ENCODE data around the gene TPM1.

The TPM1 gene

DNA sequence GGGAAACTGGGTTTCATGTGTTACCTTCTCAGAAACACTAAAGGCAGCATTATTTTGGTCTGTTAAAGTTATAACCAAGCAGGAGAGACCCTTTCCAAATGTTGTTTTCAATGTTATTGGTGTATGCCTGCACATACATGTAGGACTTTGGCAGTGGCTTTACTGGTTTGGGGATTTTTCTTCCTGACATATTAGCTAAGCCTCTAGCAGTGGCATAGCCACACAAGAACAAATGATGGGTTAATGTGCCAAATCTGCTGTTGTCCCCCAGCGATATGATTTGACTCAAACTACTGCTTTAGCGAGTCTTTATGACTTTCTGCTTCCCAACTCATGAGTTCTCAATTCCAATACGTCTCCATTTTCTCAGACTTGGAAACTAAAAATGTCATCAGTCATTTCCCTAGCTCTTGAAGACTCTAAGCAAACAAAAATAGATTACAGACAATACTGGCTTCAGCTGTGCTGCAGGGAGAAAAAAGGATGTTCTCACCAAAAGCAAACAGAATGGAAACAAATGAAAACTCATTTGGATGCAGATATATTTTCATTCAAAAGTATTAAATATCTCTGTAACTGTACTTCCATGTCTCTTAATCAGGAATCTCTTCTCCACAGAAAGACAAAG lies 29.6 kb downstream of the TPM1 start:
- CTCF ChIA-PET = interaction anchor here (1.1 kb wide), 1 partner anchor 24 kb away, joined by 4 read pairs; no protein-coding TSS in a partner anchor

DNA sequence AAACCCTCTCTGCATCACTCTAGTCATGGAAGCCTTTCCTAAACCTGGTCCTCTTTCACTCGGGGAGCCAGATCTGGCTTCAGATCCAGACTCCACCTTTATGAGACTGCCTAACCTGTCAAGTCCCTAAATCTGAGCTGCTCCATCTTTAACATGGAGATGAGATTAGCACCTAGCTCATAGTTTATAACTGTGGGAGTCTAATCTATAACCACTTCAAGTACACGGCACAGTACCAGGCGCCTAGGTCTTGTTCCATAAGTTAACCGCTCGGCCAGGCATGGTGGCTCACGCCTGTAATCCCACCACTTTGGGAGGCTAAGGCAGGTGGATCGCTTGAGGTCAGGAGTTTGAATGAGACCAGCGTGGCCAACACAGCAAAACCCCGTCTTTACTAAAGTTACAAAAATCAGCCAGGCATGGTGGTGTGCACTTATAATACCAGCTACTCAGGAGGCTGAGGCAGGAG lies 30.3 kb downstream of the TPM1 start:
- Histone ChIP-seq H3K4me1 (ENCODE audit: control extremely low read depth in 1 of 4, control insufficient read depth in 4 of 4, insufficient read depth in 4 of 4, low read length in 3 of 4) (peaks cover 0 to 11% (median 6%) of the 10 kb centered on the region in 4 experiments), H3K36me3 (ENCODE audit: control insufficient read depth in 4 of 4, insufficient read depth in 4 of 4, low read length in 3 of 4) (peaks cover 0 to 17% (median 1%) of the 10 kb centered on the region in 4 experiments), H3K9me3 (ENCODE audit: control extremely low read depth in 1 of 5, control insufficient read depth in 4 of 5, insufficient read depth in 2 of 5, low read depth in 1 of 5, low read length in 4 of 5) (no peaks in the 10 kb centered on the region), H3K27me3 (replicated peaks in 2 of 5; ENCODE audit: control insufficient read depth in 4 of 5, insufficient read depth in 5 of 5, low read length in 4 of 5) (no peaks in the 10 kb centered on the region), H3K4me3 (ENCODE audit: control insufficient read depth in 1 of 7, extremely low read depth in 1 of 7, insufficient read depth in 4 of 7, low read depth in 2 of 7, low read length in 6 of 7) (no peak overlapping the region), H3K27ac (ENCODE audit: insufficient read depth in 1 of 2, low read depth in 1 of 2, low read length in 2 of 2, poor library complexity in 1 of 2, severe bottlenecking in 2 of 2) (no peak overlapping the region)
- DNase-seq = no peak
- 98% methylated on average over 9 of the region's 9 CpGs for WGBS (ENCODE audit: insufficient coverage)
- POLR2A ChIA-PET = interaction anchor here (0.7 kb wide), 1 partner anchor 20 kb away, joined by 5 read pairs; no protein-coding TSS in a partner anchor
- CTCF ChIA-PET = interaction anchor here (1.1 kb wide), 1 partner anchor 25 kb away, joined by 4 read pairs; no protein-coding TSS in a partner anchor

More for the DNA sequence above, 29.6 kb downstream of the TPM1 start:
- no peak for DNase-seq
- H3K4me3 ChIP-seq (ENCODE audit: control insufficient read depth in 1 of 7, extremely low read depth in 1 of 7, insufficient read depth in 4 of 7, low read depth in 2 of 7, low read length in 6 of 7) = no peak overlapping the region
- 93% methylated on average over 3 of the region's 3 CpGs for WGBS (ENCODE audit: insufficient coverage)
- no peak overlapping the region for H3K27ac ChIP-seq (ENCODE audit: insufficient read depth in 1 of 2, low read depth in 1 of 2, low read length in 2 of 2, poor library complexity in 1 of 2, severe bottlenecking in 2 of 2)
- no peaks in the 10 kb centered on the region for H3K9me3 ChIP-seq (ENCODE audit: control extremely low read depth in 1 of 5, control insufficient read depth in 4 of 5, insufficient read depth in 2 of 5, low read depth in 1 of 5, low read length in 4 of 5)
- peaks cover 0 to 11% (median 7%) of the 10 kb centered on the region in 4 experiments for H3K4me1 ChIP-seq (ENCODE audit: control extremely low read depth in 1 of 4, control insufficient read depth in 4 of 4, insufficient read depth in 4 of 4, low read length in 3 of 4)
- H3K36me3 ChIP-seq (ENCODE audit: control insufficient read depth in 4 of 4, insufficient read depth in 4 of 4, low read length in 3 of 4) = peaks cover 0 to 17% (median 1%) of the 10 kb centered on the region in 4 experiments
- POLR2A ChIA-PET = no interaction called here
- no peaks in the 10 kb centered on the region for H3K27me3 ChIP-seq (replicated peaks in 2 of 5; ENCODE audit: control insufficient read depth in 4 of 5, insufficient read depth in 5 of 5, low read length in 4 of 5)

DNA sequence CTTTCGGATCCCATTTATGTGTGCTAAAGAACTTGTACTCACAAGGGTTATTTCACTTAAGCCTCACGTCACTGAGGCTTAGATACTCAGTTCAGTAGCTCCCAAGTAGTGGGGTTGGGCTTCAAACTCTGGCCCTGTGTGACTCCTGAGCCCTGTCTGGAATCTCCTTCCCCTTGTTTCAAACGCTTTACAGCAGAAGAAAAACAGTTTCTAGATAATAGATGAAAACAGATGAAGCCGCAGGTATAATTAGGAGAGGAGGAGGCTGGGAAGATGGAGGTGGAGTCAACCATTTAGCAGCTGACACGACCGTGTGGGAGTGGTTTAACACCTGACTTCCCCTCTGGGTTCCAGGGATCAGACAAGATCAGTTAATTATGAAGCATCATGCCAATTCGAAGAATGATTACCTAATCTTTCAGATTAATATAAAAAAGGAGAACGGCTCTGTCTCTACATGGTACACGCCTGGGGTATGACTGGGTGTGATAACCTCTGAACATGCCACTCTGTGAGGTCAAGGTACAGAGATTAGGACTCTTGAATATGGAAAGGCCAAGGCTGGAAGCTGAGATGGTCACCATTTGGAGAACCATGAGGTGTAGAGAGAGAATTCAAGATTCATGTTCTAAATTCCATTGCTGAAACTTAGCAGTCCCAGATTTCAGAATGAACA lies 31.1 kb downstream of the TPM1 start:
- H3K9me3 ChIP-seq (ENCODE audit: control extremely low read depth in 1 of 5, control insufficient read depth in 4 of 5, insufficient read depth in 2 of 5, low read depth in 1 of 5, low read length in 4 of 5) = no peaks in the 10 kb centered on the region
- no peak for DNase-seq
- no peak overlapping the region for H3K27ac ChIP-seq (ENCODE audit: insufficient read depth in 1 of 2, low read depth in 1 of 2, low read length in 2 of 2, poor library complexity in 1 of 2, severe bottlenecking in 2 of 2)
- ChIA-PET POLR2A (no interaction called here), CTCF (interaction anchor here (1.1 kb wide), 3 partner anchors 20 to 26 kb away, joined by 3 to 5 read pairs (median 4); no protein-coding TSS in a partner anchor)
- H3K27me3 ChIP-seq (replicated peaks in 2 of 5; ENCODE audit: control insufficient read depth in 4 of 5, insufficient read depth in 5 of 5, low read length in 4 of 5) = no peaks in the 10 kb centered on the region
- WGBS (ENCODE audit: insufficient coverage) = 89% methylated on average over 6 of the region's 9 CpGs
- H3K4me1 ChIP-seq (ENCODE audit: control extremely low read depth in 1 of 4, control insufficient read depth in 4 of 4, insufficient read depth in 4 of 4, low read length in 3 of 4) = peaks cover 0 to 11% (median 6%) of the 10 kb centered on the region in 4 experiments
- H3K36me3 ChIP-seq (ENCODE audit: control insufficient read depth in 4 of 4, insufficient read depth in 4 of 4, low read length in 3 of 4) = peaks cover 0 to 13% (median 0%) of the 10 kb centered on the region in 4 experiments
- no peak overlapping the region for H3K4me3 ChIP-seq (ENCODE audit: control insufficient read depth in 1 of 7, extremely low read depth in 1 of 7, insufficient read depth in 4 of 7, low read depth in 2 of 7, low read length in 6 of 7)

DNA sequence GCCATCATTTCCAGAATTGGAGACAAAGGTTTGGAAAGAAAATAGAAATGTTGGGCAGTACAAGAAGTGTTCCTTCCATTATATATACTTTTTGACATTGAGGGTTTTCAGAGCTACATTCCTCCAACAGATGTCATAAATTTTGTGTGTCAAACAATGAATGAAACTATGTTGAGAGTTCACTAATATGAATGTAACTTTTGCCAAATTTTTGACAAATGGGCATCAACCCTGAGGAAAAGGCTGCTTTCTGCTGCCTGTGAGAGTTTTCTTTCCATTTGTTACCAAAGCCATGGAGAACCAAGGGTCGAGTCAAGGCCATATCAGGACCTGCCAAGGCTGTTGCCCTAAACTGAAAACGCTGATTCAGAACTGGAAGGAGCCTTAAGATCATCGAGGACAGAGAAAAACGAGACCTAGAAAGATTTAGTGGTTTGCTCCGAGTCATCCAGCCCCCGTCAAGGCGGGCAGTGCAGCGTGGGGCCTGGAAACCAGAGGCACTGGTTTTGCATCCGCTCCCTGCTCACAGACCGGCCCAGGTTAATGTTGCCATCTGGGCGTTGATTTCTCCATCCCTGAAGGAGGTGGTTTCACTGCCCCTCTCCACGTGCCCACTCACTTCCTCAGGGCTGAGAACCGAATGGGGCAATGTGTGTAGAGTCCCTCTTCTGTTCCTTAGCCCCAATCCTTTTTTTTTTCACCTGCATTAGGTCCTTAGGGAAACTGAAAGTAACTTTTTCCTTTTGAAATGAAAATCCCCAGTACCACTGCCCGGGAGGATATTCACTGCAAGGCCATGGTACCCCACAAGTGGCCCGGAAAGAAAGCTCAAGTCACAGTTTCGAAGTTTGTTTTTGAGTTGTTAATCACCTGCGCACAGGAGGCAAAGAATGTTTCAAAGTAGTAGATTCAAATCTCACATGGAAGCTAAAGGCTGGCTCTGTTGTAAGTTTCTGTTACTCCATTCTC lies 32.8 kb downstream of the TPM1 start:
- 92% methylated on average over 15 of the region's 17 CpGs for WGBS (ENCODE audit: insufficient coverage)
- Histone ChIP-seq H3K4me3 (ENCODE audit: control insufficient read depth in 1 of 7, extremely low read depth in 1 of 7, insufficient read depth in 4 of 7, low read depth in 2 of 7, low read length in 6 of 7) (no peak overlapping the region), H3K27ac (ENCODE audit: insufficient read depth in 1 of 2, low read depth in 1 of 2, low read length in 2 of 2, poor library complexity in 1 of 2, severe bottlenecking in 2 of 2) (no peak overlapping the region), H3K36me3 (ENCODE audit: control insufficient read depth in 4 of 4, insufficient read depth in 4 of 4, low read length in 3 of 4) (peaks cover 0 to 13% (median 0%) of the 10 kb centered on the region in 4 experiments), H3K27me3 (replicated peaks in 2 of 5; ENCODE audit: control insufficient read depth in 4 of 5, insufficient read depth in 5 of 5, low read length in 4 of 5) (no peaks in the 10 kb centered on the region), H3K9me3 (ENCODE audit: control extremely low read depth in 1 of 5, control insufficient read depth in 4 of 5, insufficient read depth in 2 of 5, low read depth in 1 of 5, low read length in 4 of 5) (no peaks in the 10 kb centered on the region), H3K4me1 (ENCODE audit: control extremely low read depth in 1 of 4, control insufficient read depth in 4 of 4, insufficient read depth in 4 of 4, low read length in 3 of 4) (peaks cover 0 to 11% (median 6%) of the 10 kb centered on the region in 4 experiments)
- no peak for DNase-seq
- ChIA-PET CTCF (interaction anchor here (0.9 kb wide), 2 partner anchors 14 to 27 kb away, joined by 3 read pairs; no protein-coding TSS in a partner anchor), POLR2A (no interaction called here)

DNA sequence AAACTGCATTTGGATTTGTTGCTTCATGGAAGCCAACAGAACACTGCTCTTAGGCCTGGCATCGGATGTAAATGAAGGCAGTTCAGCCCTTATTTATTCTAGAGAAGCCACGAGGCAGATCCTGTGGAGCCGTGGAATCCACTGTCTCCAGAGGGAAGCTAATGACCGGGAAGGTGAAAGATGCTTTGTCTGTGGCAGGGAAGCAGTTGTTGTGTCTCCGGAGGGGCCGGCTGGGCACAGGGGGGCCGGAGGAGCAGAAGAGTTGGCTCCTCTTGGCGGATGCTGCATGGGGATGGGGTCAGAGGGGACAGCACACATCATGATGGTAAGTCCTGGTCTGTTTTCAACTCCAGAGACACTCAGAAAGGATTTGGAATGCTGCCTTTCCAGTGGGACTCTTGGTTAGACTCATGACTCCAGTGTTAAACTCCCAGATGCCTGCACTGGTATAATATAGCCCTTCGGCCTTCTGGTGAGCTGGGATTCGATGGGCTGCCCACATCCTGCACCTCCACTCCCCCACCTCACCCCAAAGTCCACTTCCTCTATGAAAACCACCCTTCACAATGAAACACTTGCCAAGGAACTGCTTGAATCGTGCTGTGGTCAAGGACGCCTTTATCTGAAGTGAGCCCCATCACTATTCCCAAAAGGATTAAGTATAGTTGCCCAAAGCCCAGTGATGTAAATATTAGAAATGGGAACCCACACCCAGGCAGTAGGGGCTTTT lies 33.6 kb downstream of the TPM1 start:
- WGBS (ENCODE audit: insufficient coverage) = 87% methylated on average over 9 of the region's 12 CpGs
- no peaks in the 10 kb centered on the region for H3K9me3 ChIP-seq (ENCODE audit: control extremely low read depth in 1 of 5, control insufficient read depth in 4 of 5, insufficient read depth in 2 of 5, low read depth in 1 of 5, low read length in 4 of 5)
- peaks cover 0 to 7% (median 0%) of the 10 kb centered on the region in 4 experiments for H3K36me3 ChIP-seq (ENCODE audit: control insufficient read depth in 4 of 4, insufficient read depth in 4 of 4, low read length in 3 of 4)
- ChIA-PET POLR2A (no interaction called here), CTCF (interaction anchor here (0.9 to 1.9 kb wide), 3 partner anchors 13 to 28 kb away, joined by 3 to 9 read pairs (median 3); no protein-coding TSS in a partner anchor)
- H3K27ac ChIP-seq (ENCODE audit: insufficient read depth in 1 of 2, low read depth in 1 of 2, low read length in 2 of 2, poor library complexity in 1 of 2, severe bottlenecking in 2 of 2) = no peak overlapping the region
- peak in 2 of 3 donors; percentile 26 to 30 for DNase-seq
- H3K27me3 ChIP-seq (replicated peaks in 2 of 5; ENCODE audit: control insufficient read depth in 4 of 5, insufficient read depth in 5 of 5, low read length in 4 of 5) = no peaks in the 10 kb centered on the region
- no peak overlapping the region for H3K4me3 ChIP-seq (ENCODE audit: control insufficient read depth in 1 of 7, extremely low read depth in 1 of 7, insufficient read depth in 4 of 7, low read depth in 2 of 7, low read length in 6 of 7)
- peaks cover 0 to 11% (median 6%) of the 10 kb centered on the region in 4 experiments for H3K4me1 ChIP-seq (ENCODE audit: control extremely low read depth in 1 of 4, control insufficient read depth in 4 of 4, insufficient read depth in 4 of 4, low read length in 3 of 4)

DNA sequence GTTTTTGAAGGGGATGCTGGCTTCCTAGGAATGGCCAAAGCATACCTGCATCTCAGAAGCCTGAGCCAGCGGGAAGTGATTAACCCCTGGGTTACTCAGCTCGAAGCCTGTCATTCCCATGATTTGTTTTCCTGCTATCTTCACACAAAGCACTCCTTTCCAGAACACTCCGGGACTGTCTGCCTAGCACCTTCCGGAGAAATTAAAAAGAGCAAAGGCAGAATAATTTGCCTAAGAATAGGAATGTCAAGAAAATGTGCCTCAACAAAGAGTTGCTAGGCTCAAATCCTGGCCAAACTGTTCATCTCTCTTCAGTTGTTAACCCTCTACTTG lies 34.1 kb downstream of the TPM1 start:
- ChIA-PET POLR2A (no interaction called here), CTCF (interaction anchor here (1.9 kb wide), 1 partner anchor 28 kb away, joined by 9 read pairs; no protein-coding TSS in a partner anchor)
- WGBS (ENCODE audit: insufficient coverage) = 90% methylated on average over 2 of the region's 4 CpGs
- Histone ChIP-seq H3K27ac (ENCODE audit: insufficient read depth in 1 of 2, low read depth in 1 of 2, low read length in 2 of 2, poor library complexity in 1 of 2, severe bottlenecking in 2 of 2) (no peak overlapping the region), H3K9me3 (ENCODE audit: control extremely low read depth in 1 of 5, control insufficient read depth in 4 of 5, insufficient read depth in 2 of 5, low read depth in 1 of 5, low read length in 4 of 5) (no peaks in the 10 kb centered on the region), H3K4me3 (ENCODE audit: control insufficient read depth in 1 of 7, extremely low read depth in 1 of 7, insufficient read depth in 4 of 7, low read depth in 2 of 7, low read length in 6 of 7) (no peak overlapping the region), H3K4me1 (ENCODE audit: control extremely low read depth in 1 of 4, control insufficient read depth in 4 of 4, insufficient read depth in 4 of 4, low read length in 3 of 4) (peaks cover 0 to 11% (median 6%) of the 10 kb centered on the region in 4 experiments), H3K36me3 (ENCODE audit: control insufficient read depth in 4 of 4, insufficient read depth in 4 of 4, low read length in 3 of 4) (peaks cover 0 to 2% (median 0%) of the 10 kb centered on the region in 4 experiments), H3K27me3 (replicated peaks in 2 of 5; ENCODE audit: control insufficient read depth in 4 of 5, insufficient read depth in 5 of 5, low read length in 4 of 5) (no peaks in the 10 kb centered on the region)
- DNase-seq = no peak
